ENCODE results near the gene FGF22. TPM values are rescaled to one million over a fixed set of nuclear protein-coding genes. Genes with fewer than 3 reads are reported as not detected.

Gene FGF22
- total and polyA plus RNA-seq, 10 of the 15 experiments (the other 5 are each of a cell fraction or from before 2014, with no cell fraction given): 0.05 TPM; not detected in 9

DNA sequence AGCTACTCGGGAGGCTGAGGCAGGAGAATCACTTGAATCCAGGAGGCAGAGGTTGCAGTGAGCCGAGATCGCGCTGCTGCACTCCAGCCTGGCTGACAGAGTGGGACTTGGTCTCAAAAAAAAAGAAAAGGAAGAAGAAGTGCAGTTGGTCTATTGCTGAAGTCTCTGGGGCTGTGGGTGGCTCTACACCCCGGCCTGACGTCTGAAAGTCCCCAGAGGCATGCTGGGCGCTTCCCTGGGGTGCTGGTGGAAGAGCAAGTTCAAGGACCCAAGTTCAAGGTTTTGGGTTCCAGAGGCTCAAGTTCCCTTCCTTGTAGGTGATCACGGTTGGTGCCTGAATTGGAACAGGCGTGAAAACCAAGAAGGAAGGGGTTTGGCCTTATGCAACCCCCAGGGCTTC lies 46.2 kb upstream of the FGF22 start:
- Histone ChIP-seq H3K4me1 (ENCODE audit: control insufficient read depth, insufficient read depth, low read length) (no peaks in the 10 kb centered on the region), H3K9me3 (replicated peaks; ENCODE audit: control insufficient read depth, insufficient read depth, low read length) (no peaks in the 10 kb centered on the region; the same call in 2 of the 3 replicates), H3K27me3 (replicated peaks in 1 of 2; ENCODE audit: control insufficient read depth in 2 of 2, insufficient read depth in 2 of 2, low read length in 1 of 2) (peaks cover 4 to 8% of the 10 kb centered on the region in 2 experiments), H3K27ac (ENCODE audit: control insufficient read depth, insufficient read depth) (no peak overlapping the region), H3K4me2 (ENCODE audit: control insufficient read depth, insufficient read depth) (no peak overlapping the region), H4K20me1 (ENCODE audit: control insufficient read depth, insufficient read depth) (no peaks in the 10 kb centered on the region), H3K4me3 (no peak overlapping the region), H3K36me3 (ENCODE audit: control insufficient read depth in 2 of 2, insufficient read depth in 2 of 2, low read length in 1 of 2) (no peaks in the 10 kb centered on the region), H2AFZ (ENCODE audit: control insufficient read depth, low read depth, low read length) (no peak overlapping the region), H3K9ac (ENCODE audit: control insufficient read depth, insufficient read depth, low read length) (no peak overlapping the region), H3K79me2 (ENCODE audit: control insufficient read depth, insufficient read depth, low read length) (no peaks in the 10 kb centered on the region)
- in situ Hi-C loops (cut with MboI) (no loop called here), intact Hi-C loops (cut with micrococcal nuclease; ENCODE audit: unreplicated experiment) (no loop called here)
- RAD21 ChIA-PET (ENCODE audit: unreplicated experiment): no interaction called here
- FAIRE-seq (no peak), DNase-seq (ENCODE audit: low read depth, low spot score) (no peak), ATAC-seq (peak; percentile 25; the same call in 1 of the 3 replicates)
- CTCF ChIA-PET: no interaction called here
- WGBS (ENCODE audit: insufficient coverage, insufficient replicate concordance, low lambda C conversion rate, missing lambda C conversion rate): 23% methylated on average over 9 of the region's 9 CpGs
- no TSS peak for BruUV-seq (replicated peaks)
- TF ChIP-seq CHD1 (IDR thresholded peaks at IDR 0.05; ENCODE audit: low read depth, low read length) (no peak), STAT1 (conservative IDR thresholded peaks at IDR 0.05) (no peak), TCF7 (IDR thresholded peaks at IDR 0.05; ENCODE audit: borderline replicate concordance) (no peak)
- POLR2A ChIA-PET: no interaction called here
- SMC1A ChIA-PET (ENCODE audit: uncharacterized antibody, unreplicated experiment): no interaction called here

DNA sequence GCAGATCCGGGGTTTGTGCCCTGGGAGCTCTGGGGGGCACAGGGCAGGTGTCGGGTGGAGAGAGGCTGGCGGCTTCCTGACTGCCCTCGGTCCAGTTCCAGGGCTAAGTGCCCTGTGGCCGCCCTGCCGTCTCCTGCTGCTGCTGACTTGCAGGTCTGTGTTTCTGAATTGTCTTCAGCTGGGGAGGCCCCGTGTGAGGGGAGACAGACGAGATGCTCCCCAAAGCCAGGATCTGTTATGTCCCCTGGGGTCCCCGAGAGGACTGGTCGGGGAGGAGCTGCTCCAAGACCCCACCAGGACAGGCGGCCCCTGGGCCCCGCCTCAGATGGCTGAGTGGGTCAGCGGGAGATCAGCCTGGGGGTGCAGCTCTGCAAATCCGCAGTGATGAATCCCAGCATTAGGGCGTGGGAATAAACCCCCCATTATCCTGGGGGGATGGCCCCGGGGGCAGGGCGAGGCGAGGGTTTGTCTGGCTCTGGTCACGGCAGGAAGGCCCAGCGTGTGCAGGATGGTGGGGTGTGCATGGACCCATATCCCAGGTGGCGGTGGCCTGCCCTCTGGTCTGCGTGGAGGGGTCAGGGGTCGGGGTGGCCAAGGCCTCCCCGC lies 45.3 kb upstream of the FGF22 start:
- in situ Hi-C loops (cut with MboI): no loop called here
- ChIA-PET SMC1A (ENCODE audit: uncharacterized antibody, unreplicated experiment) (no interaction called here), RAD21 (ENCODE audit: unreplicated experiment) (no interaction called here), CTCF (no interaction called here), POLR2A (no interaction called here)
- Histone ChIP-seq H3K27me3 (replicated peaks in 1 of 2; ENCODE audit: control insufficient read depth in 2 of 2, insufficient read depth in 2 of 2, low read length in 1 of 2) (no peaks in the 10 kb centered on the region; a peak in 1 of 4 replicates), H3K9ac (ENCODE audit: control insufficient read depth, insufficient read depth, low read length) (no peak overlapping the region), H3K36me3 (ENCODE audit: control insufficient read depth in 2 of 2, insufficient read depth in 2 of 2, low read length in 1 of 2) (no peaks in the 10 kb centered on the region), H4K20me1 (ENCODE audit: control insufficient read depth, insufficient read depth) (no peaks in the 10 kb centered on the region), H3K4me1 (ENCODE audit: control insufficient read depth, insufficient read depth, low read length) (no peaks in the 10 kb centered on the region), H3K79me2 (ENCODE audit: control insufficient read depth, insufficient read depth, low read length) (no peaks in the 10 kb centered on the region), H2AFZ (ENCODE audit: control insufficient read depth, low read depth, low read length) (no peak overlapping the region), H3K9me3 (replicated peaks; ENCODE audit: control insufficient read depth, insufficient read depth, low read length) (no peaks in the 10 kb centered on the region; the same call in 2 of the 3 replicates), H3K4me2 (ENCODE audit: control insufficient read depth, insufficient read depth) (no peak overlapping the region), H3K27ac (ENCODE audit: control insufficient read depth, insufficient read depth) (no peak overlapping the region), H3K4me3 (no peak overlapping the region)
- intact Hi-C loops (cut with micrococcal nuclease; ENCODE audit: unreplicated experiment): no loop called here
- no TSS peak for BruUV-seq (replicated peaks)
- 38% methylated on average over 18 of the region's 24 CpGs for WGBS (ENCODE audit: insufficient coverage, insufficient replicate concordance, low lambda C conversion rate, missing lambda C conversion rate)
- no peak for TF ChIP-seq NFIC (IDR thresholded peaks at IDR 0.05; ENCODE audit: low read depth, low read length)
- TF ChIP-seq CHD2 (IDR thresholded peaks at IDR 0.05; ENCODE audit: borderline replicate concordance, low read depth, low read length): no peak
- no peak for TF ChIP-seq POLR2AphosphoS2 (IDR thresholded peaks at IDR 0.05; ENCODE audit: low read depth, low read length)
- no peak for TF ChIP-seq RUNX3 (IDR thresholded peaks at IDR 0.05; ENCODE audit: low read length)
- no peak for TF ChIP-seq SPI1 (IDR thresholded peaks at IDR 0.05; ENCODE audit: borderline replicate concordance, insufficient read depth, low read depth, low read length)
- TF ChIP-seq PML (IDR thresholded peaks at IDR 0.05; ENCODE audit: low read length): no peak
- no peak for TF ChIP-seq WRNIP1 (IDR thresholded peaks at IDR 0.05; ENCODE audit: borderline replicate concordance, low read depth, low read length)
- no peak for TF ChIP-seq ZNF217 (IDR thresholded peaks at IDR 0.05)
- no peak for TF ChIP-seq CBX5 (IDR thresholded peaks at IDR 0.05; ENCODE audit: low read depth)
- TF ChIP-seq MTA3 (IDR thresholded peaks at IDR 0.05; ENCODE audit: borderline replicate concordance, low read length): no peak
- no peak for TF ChIP-seq CBFB (IDR thresholded peaks at IDR 0.05; ENCODE audit: low read depth)
- TF ChIP-seq KLF5 (IDR thresholded peaks at IDR 0.05; ENCODE audit: partially characterized antibody): no peak
- no peak for TF ChIP-seq DPF2 (IDR thresholded peaks at IDR 0.05)
- no peak for TF ChIP-seq BMI1 (IDR thresholded peaks at IDR 0.05; ENCODE audit: borderline replicate concordance)
- no peak for TF ChIP-seq TAF1 (IDR thresholded peaks at IDR 0.05; ENCODE audit: borderline replicate concordance, low read depth, low read length)
- TF ChIP-seq EED (IDR thresholded peaks at IDR 0.05; ENCODE audit: low read depth): no peak
- TF ChIP-seq MEF2B (IDR thresholded peaks at IDR 0.05; ENCODE audit: partially characterized antibody, poor library complexity, severe bottlenecking): no peak
- TF ChIP-seq PAX5 (IDR thresholded peaks at IDR 0.05; ENCODE audit: borderline replicate concordance, low read depth, low read length): no peak
- ATAC-seq (no peak), FAIRE-seq (no peak), DNase-seq (ENCODE audit: low read depth, low spot score) (no peak)

All from GM12878 (cell line).